Measurements from ENCODE around the gene LTO1.
"Not testable (repeated sequence)": the region's sequence is repeated elsewhere in the genome, so short reads cannot be mapped to it uniquely, and the experiment has no call there.

The LTO1 gene

DNA sequence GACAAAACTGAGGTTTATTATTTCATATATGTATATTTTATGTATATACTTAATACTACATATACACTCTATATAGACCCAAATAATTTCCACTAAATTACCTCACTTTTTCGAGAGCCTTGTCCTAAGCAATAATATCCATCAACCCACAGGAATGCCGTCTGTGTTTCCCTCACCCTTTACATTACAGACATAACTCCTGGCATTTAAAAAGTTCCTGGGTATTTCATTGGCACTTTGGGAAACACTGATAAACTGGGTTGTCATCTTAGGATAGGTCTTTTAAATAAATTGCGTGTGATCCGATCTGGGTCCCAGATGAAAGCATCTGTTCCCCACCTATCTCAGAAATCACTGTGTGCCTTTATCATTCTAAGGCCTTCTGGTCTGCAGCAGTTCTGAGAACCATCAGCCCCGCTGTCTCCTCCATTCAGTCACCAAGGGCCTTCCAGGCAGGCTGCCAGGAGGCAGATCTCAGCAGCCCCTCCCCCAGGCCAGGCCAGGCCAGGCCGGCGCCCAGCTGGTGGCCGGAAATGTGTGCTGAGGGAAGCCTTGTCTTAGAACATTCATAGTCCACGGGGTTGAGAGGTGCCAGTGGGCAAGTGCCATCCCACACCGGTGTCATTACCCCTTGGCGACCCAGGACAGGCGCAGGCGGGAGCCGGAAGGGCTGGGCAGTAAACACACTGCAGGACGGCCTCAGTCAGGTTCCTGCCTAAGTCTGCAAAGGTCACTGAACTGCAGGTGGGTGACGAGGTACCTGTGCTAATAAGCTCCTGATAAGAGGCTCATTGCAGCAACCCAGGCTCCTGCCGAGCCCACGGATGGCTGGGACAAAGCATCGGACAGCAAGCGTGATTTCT, 25.4 kb upstream of the LTO1 start:
- no peak for DNase-seq

- no peak for DNase-seq
These were observed 24.1 kb upstream of the LTO1 start for GRCh38 chr11:69699213-69699612.

GRCh38 chr11:69698362-69698761, 23.2 kb upstream of the LTO1 start:
- DNase-seq: no peak

DNA sequence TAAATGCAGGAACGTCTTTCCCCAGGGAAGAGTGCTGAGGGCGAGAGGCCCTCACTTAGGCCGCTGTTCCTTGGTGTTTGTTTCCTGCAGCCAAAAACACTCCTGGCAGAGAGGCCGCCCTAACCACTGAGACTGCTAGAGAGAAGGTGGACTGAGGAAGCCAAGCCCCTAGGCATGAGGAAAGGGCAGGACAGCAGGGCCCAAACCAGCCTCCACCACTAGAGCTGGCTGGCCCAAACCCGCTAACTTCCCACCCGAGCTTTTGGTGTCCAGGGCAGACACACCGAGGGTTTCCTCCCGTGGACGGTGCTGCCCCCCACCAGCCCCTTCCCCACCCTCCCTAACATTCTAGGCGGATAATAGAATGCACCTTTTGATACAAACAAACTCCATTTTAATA, 22.7 kb upstream of the LTO1 start:
- no peak for DNase-seq

DNA sequence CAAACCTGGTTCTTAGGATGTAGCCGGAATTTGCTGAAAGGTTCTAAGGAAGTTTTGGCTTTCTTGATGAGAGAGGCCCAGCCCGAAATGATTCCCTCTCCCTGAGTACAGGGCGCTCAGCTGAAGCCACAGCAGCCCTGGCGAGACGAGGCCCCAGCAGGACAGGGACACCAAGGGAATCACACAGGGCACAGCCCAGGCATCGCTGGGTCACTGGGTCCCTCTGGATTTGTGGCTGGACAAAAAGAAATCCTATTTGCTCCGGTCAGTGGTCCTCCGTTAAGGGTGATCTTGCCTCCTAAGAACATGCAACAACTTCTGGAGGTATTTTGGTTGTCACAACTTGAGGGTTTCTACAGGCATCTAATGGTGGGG, 22.3 kb upstream of the LTO1 start:
- no peak for DNase-seq

DNA sequence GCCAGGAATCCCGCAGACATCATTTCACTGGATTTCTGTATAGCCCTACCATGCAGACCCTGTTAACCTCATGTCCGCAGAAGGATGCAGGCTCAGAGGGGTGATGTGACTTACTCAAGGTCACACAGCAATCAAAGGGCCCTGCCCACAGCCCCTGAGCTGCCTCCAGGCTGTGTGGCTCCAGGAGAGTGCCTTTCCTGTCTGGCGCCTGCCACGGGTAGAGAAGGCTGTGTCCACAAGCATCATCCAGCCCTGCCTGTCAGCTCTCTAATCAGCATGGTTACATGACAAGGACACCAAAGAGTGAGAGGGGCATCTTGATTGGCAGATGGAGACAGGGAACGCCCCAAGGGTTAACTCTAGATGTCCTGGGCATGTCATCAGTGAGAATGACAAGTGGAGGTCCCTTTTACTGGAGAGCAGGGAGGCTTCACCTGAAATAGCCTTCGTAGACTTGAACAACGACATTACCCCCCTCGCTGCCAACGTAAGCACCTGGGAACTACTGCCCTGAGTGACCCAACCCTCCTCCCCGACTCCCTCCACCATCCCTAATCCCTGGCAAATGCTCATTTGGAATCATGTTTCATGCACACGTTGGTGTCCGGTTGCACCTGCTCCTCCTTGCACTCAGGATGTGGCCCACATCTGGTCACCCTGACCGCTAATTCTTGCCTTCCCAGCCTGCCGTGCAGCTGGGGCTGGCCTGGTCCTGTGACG, 21.8 kb upstream of the LTO1 start:
- DNase-seq: no peak

GRCh38 chr11:69695995-69696394, 20.8 kb upstream of the LTO1 start:
- not testable (repeated sequence) for DNase-seq

DNA sequence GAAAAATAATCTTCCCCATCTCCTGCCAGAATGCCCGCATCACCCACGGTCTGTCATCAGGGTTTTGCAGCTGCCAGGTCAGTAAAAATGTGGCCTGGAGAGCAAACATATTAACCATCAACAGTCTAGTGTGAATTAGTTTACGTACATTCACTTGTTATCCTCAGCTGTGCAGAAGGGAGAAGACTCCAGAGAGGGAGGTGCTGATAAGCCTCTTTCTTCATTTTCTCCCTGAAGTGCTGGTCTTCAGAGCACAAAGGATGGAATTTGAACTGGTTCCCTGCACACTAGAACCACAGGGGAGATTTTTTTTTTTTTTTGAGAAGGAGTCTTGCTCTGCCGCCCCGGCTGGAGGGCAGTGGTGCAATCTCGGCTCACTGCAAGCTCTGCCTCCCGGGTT, 20.4 kb upstream of the LTO1 start:
- no peak for DNase-seq

- DNase-seq: no peak
These were observed 19.6 kb upstream of the LTO1 start for GRCh38 chr11:69694781-69695180.

DNA sequence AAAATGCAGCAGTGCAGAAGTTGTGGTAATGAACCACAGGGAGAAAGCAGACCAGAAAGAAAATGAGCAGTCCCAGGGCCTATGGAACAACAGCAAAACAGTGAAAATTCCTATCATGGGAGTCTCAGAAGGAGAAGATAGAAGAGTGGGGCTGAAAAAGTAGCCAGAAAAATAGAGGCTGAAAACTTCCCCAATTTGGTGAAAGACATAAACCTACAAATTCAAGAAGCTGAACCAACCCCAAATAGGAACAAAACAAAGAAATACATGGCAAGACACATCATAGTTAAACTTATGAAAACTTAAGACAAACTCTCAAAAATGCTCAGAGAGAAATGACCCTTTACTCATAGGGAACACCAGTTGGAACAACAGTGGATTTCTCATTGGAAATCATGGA, 17.3 kb upstream of the LTO1 start:
- no peak for DNase-seq

- DNase-seq: no peak
These were observed 16.3 kb upstream of the LTO1 start for GRCh38 chr11:69691463-69691862.

DNA sequence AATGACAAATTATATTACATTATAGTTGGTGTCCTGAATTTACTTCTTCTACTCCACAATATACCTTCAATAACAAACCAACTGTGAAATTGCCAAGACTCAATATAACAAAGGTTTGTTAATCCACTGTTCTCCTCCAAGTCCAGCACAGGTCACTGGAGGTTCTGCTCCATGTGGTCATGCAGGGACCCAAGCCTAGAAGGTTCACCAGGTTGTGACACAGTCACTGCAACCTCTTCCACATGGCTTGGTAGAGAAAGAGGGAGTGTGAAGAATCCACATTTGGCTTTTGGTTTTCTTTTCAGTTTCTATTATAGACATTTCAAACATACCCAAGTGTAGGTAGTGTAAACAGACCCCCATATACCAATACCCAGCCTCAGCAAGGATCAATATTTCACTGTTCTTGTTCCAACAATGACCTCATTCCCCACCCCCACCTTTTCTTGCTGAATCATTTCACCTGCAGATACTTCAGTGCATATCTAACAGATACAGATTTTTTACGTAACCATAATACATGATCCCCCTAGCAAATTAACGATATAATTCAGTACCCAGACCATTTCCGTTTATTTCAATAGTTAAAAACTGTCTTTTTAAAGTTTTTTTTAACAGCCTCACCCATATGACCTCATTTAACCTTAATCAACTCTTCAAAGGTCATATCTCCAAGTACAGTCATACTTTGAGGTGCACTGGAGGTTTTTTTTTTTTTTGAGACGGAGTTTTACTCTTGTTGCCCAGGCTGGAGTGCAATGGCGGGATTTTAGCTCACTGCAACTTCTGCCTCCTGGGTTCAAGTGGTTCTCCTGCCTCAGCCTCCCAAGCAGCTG, 14.5 kb upstream of the LTO1 start:
- no peak for DNase-seq

- DNase-seq: peak; percentile 9
These were observed 13.0 kb upstream of the LTO1 start for GRCh38 chr11:69687969-69688771.

DNA sequence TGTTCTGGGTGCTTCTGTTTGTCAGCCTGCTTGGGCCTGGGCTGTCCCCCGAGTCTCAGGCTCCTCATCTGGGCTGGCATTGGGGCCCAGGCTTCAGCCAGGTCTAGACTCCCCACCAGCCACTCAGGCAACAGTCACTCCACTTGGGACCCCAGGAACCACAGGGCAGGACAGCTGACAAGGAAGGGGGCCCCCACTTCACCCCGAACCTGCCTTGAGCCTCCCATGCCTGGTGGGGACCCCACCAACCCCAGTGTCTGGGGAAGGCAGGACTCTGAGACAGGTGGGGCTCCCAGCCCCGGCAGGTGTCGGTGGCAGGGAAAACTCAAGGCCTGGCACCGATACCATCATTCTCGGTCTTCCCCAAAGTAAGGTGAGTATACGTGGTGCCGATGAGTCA, 11.7 kb upstream of the LTO1 start:
- DNase-seq: no peak

GRCh38 chr11:69686452-69686851, 11.3 kb upstream of the LTO1 start:
- DNase-seq: no peak

GRCh38 chr11:69685348-69685747, 10.2 kb upstream of the LTO1 start:
- DNase-seq: no peak

DNA sequence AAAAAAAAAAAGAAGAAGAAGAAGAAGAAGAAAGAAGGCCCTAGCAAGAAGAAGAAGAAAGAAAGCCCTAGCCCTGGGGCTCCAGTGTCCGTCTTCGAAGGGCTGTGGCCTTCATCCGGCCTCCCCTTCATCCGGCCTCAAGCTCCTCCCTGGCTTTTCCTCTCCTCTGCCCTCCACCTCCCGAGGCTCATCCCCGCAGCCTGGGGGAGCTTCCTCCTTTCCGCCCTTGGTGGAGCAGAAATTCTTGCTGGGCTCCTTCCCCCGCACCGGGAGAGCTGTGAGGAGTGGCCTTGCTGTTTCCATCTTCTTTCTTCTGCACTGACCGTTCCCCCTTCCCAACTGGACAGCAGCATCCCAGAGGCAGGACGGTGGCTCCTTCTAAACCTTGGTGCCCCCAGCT, 9.5 kb upstream of the LTO1 start:
- DNase-seq: no peak

DNA sequence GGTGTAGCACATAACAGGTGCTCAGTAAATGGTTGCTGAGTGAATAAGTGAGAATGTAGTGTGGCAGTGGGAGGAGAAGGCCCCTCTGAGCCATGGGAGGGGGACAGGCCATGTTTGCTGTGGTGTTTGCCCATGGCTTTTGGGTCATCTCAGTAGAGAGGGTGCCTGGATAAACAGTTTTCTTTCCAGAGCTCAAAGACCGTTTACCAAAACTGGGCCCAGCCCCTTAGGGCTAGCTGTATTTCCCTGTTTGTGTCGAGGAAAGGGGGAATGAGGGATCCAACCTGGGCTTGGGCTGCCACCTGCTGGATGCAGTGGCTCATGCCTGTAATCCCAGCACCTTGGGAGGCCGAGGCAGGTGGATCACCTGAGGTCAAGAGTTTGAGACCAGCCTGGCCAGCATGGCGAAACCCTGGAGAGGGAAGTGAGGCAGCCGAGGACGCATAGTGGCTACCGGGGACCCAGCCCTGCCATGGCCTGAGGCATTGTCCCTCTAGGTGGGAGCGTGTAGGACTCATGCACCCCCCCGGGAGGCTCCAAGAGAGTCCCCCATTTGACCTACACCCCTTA, 8.7 kb upstream of the LTO1 start:
- no peak for DNase-seq

DNA sequence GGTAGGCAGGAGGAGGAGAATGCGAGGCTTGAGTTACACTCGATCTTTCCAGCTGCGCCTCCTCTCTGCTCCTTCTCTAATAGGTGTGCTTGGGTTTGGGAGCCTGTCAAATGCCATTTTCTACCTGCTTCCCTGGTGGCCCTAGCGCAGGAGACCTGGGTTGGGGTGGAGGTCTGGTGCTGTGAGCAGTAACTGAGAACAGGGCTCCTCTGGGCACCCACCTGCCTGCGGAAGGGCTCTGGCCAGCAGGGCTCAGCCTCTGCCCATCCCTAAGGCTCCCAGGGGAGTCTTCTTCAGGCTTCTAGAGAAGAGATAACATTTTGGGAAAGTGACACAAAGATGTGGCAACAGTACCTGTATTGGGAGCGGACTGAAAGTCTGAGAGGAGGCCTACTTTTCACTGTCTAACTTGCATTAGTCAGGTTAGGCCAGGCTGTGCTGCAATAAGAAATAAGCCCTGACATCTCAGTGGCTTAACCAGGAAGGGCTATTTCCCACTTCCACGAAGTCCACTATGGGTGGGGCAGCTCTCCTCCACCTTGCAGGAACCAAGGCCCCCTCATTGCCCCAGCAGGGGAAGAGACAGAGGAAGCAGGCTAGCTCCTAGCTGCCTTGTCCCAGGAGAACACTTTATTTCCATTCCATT, 7.7 kb upstream of the LTO1 start:
- no peak for DNase-seq

GRCh38 chr11:69682221-69682620, 7.1 kb upstream of the LTO1 start:
- DNase-seq: no peak

DNA sequence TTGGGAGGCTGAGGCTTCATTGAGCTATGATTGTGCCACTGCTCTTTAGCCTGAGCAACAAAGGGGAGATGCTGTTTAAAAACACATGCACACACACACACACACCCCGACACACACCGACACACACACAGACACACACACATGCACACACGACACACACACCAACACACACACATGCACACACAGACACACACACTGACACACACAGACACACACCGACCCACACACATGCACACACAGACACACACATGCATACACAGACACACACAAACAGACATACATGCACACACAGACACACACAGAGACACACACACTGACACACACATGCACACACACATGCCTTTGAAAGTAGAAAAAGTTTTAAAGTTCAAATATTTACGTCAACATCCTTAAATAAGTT, 5.5 kb upstream of the LTO1 start:
- DNase-seq: no peak

DNA sequence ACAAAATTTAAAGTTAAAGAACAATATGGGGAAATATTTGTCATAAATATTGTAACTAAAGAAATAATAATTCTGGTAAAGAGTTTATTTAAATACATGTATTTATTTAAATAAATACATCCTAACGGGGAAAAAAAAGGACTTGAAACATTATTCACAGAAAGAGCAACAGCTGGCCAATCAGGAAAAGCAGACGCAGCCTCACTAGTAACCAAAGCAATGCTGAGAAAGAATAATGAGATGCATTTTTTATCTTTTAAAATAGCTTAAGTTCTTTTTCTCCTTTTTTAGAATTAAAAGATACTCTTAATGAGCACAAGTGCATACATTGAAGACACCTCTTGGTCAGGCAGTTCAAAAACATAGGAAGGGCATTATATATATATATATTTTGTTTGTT, 2.6 kb upstream of the LTO1 start:
- DNase-seq: no peak

Measured in activated naive CD4-positive, alpha-beta T cell treated with Interleukin-2 at 50 U/mL for 16 hours (primary cell).